ENCODE measurements around the gene ARL15. TPM values are rescaled to one million over a fixed set of nuclear protein-coding genes. Genes with fewer than 3 reads are reported as not detected.

The ARL15 gene
- polyA plus RNA-seq, 1 of the 3 experiments (the other 2 are of a cell fraction) = 6.4 TPM

- Histone ChIP-seq H3K9me3 (no peaks in the 10 kb centered on the region), H3K4me2 (no peak overlapping the region), H3K27ac (ENCODE audit: low read depth in 2 of 2, low read length in 1 of 2) (no peak overlapping the region), H3K4me1 (ENCODE audit: control insufficient read depth in 1 of 2, insufficient read depth in 2 of 2, low read depth in 1 of 2, low read length in 1 of 2) (no peaks in the 10 kb centered on the region), H3F3A (replicated peaks; ENCODE audit: insufficient read depth) (no peaks in the 10 kb centered on the region), H3K79me2 (ENCODE audit: insufficient read depth) (no peaks in the 10 kb centered on the region), H3K4me3 (ENCODE audit: low read depth in 2 of 2, low read length in 1 of 2) (no peak overlapping the region), H3K9ac (no peak overlapping the region), H3K9me2 (no peaks in the 10 kb centered on the region), H3K36me3 (replicated peaks in 1 of 2; ENCODE audit: control insufficient read depth in 1 of 2, insufficient read depth in 2 of 2, low read length in 1 of 2) (no peaks in the 10 kb centered on the region), H2AFZ (ENCODE audit: low read depth) (no peak overlapping the region), H4K20me1 (ENCODE audit: insufficient read depth) (no peaks in the 10 kb centered on the region), H3K27me3 (ENCODE audit: insufficient read depth) (no peaks in the 10 kb centered on the region)
- no peak for TF ChIP-seq SIN3A (IDR thresholded peaks at IDR 0.05; ENCODE audit: borderline replicate concordance, low read depth, low read length)
- no peak for TF ChIP-seq MXI1 (IDR thresholded peaks at IDR 0.05; ENCODE audit: low read depth, low read length)
- no peak for TF ChIP-seq YY1 (IDR thresholded peaks at IDR 0.05; ENCODE audit: low read depth)
- no peak for TF ChIP-seq MAX (IDR thresholded peaks at IDR 0.05; ENCODE audit: low read depth)
- no peak for TF ChIP-seq NRF1 (IDR thresholded peaks at IDR 0.05; ENCODE audit: low read depth, low read length)
- TF ChIP-seq FOXM1 (IDR thresholded peaks at IDR 0.05; ENCODE audit: low read depth) = no peak
- TF ChIP-seq GATA2 (CRISPR knock-in tag; IDR thresholded peaks at IDR 0.05) = no peak
- TF ChIP-seq TAF1 (IDR thresholded peaks at IDR 0.05; ENCODE audit: borderline replicate concordance, low read depth, low read length) = no peak
- TF ChIP-seq FOSL2 (IDR thresholded peaks at IDR 0.05; ENCODE audit: borderline replicate concordance, low read depth) = no peak
- no peak for TF ChIP-seq CHD2 (IDR thresholded peaks at IDR 0.05; ENCODE audit: low read length, partially characterized antibody)
- no peak for TF ChIP-seq PBX3 (IDR thresholded peaks at IDR 0.05)
- no peak for TF ChIP-seq CTCF (IDR thresholded peaks at IDR 0.05)
- no peak for TF ChIP-seq TCF12 (IDR thresholded peaks at IDR 0.05)
- no peak for TF ChIP-seq IRF3 (IDR thresholded peaks at IDR 0.05; ENCODE audit: low read depth, low read length)
- no peak for TF ChIP-seq ELF1 (IDR thresholded peaks at IDR 0.05)
- no peak for TF ChIP-seq USF1 (IDR thresholded peaks at IDR 0.05; ENCODE audit: borderline replicate concordance, low read depth)
- no peak for TF ChIP-seq RXRA (IDR thresholded peaks at IDR 0.05; ENCODE audit: borderline replicate concordance, low read depth)
- TF ChIP-seq FOXJ3 (CRISPR knock-in tag; IDR thresholded peaks at IDR 0.05) = no peak
- ChIA-PET CTCF (interaction anchor here (0.9 kb wide), 1 partner anchor 14 kb away, joined by 4 read pairs; no protein-coding TSS in a partner anchor), POLR2A (no interaction called here)
- no peak for DNase-seq
Measured at GRCh38 chr5:53980061-53980460, 330.3 kb downstream of the ARL15 start.

All from SK-N-SH (cell line).